H9 (cell line): ENCODE results near the gene TXLNB. TPM values are rescaled to one million over a fixed set of nuclear protein-coding genes. Genes with fewer than 3 reads are reported as not detected.

Experiments used
- DNase-seq: peaks from one replicate; pipeline ENCODE4 v3.0.0-alpha.2; 2017
- H2AFZ ChIP-seq: one replicate; pipeline ENCODE4 v1.6.1; 2013; ENCODE audit warnings: mild to moderate bottlenecking, low read length, control low read depth, moderate library complexity
- H2AK5ac ChIP-seq: 2 replicates; pipeline ENCODE4 v1.6.1; 2013; ENCODE audit warnings: low read length, control low read depth, mixed read lengths; ENCODE audit not compliant: insufficient read length
- H2BK120ac ChIP-seq: one replicate; pipeline ENCODE4 v1.6.1; 2013; ENCODE audit warnings: low read depth, mild to moderate bottlenecking, low read length, control low read depth, inconsistent platforms; ENCODE audit not compliant: poor library complexity, severe bottlenecking
- H2BK12ac ChIP-seq: 2 replicates; pipeline ENCODE4 v1.6.1; 2013; ENCODE audit warnings: low read length, control low read depth, mixed read lengths, low read depth; ENCODE audit not compliant: insufficient read length
- H2BK15ac ChIP-seq: 2 replicates; pipeline ENCODE4 v1.6.1; 2013; ENCODE audit warnings: low read depth, low read length, control low read depth
- H2BK20ac ChIP-seq: one replicate; pipeline ENCODE4 v1.6.1; 2013; ENCODE audit warnings: low read depth, mild to moderate bottlenecking, low read length, control low read depth, inconsistent platforms; ENCODE audit not compliant: poor library complexity, severe bottlenecking
- H2BK5ac ChIP-seq: 2 replicates; pipeline ENCODE4 v1.6.1; 2013; ENCODE audit warnings: low read length, control low read depth, mixed read lengths; ENCODE audit not compliant: insufficient read length
- H3K14ac ChIP-seq: 2 replicates; pipeline ENCODE4 v1.6.1; 2013; ENCODE audit warnings: low read length, control low read depth; ENCODE audit not compliant: insufficient read depth
- H3K18ac ChIP-seq: 2 replicates; pipeline ENCODE4 v1.6.1; 2013; ENCODE audit warnings: low read depth, mild to moderate bottlenecking, mixed read lengths, low read length, control low read depth; ENCODE audit not compliant: insufficient read length
- H3K23ac ChIP-seq: 2 replicates; pipeline ENCODE4 v1.6.1; 2013; ENCODE audit warnings: low read length, control low read depth, mixed read lengths, low read depth; ENCODE audit not compliant: insufficient read length
- H3K23me2 ChIP-seq: 2 replicates; pipeline ENCODE4 v1.6.1; 2013; ENCODE audit warnings: low read depth, mild to moderate bottlenecking, mixed read lengths, low read length, control low read depth; ENCODE audit not compliant: insufficient read length, poor library complexity, severe bottlenecking
- H3K27ac ChIP-seq: 2 replicates; pipeline ENCODE4 v1.5.1; 2013; ENCODE audit warnings: low read length, control low read depth, mixed read lengths, low read depth; ENCODE audit not compliant: insufficient read length
- H3K27me3 ChIP-seq: 2 replicates; pipeline ENCODE4 v1.6.1; 2013; ENCODE audit warnings: low read length, control low read depth, inconsistent platforms; ENCODE audit not compliant: insufficient read depth
- H3K4ac ChIP-seq: 2 replicates; pipeline ENCODE4 v1.6.1; 2013; ENCODE audit warnings: low read depth, mild to moderate bottlenecking, control low read depth, inconsistent platforms, low read length, moderate library complexity
- H3K4me1 ChIP-seq: 2 replicates; pipeline ENCODE4 v1.6.1; 2013; ENCODE audit warnings: low read length, control low read depth, inconsistent platforms; ENCODE audit not compliant: insufficient read depth
- H3K4me2 ChIP-seq: 2 replicates; pipeline ENCODE4 v1.6.1; 2013; ENCODE audit warnings: low read length, control low read depth, mixed read lengths; ENCODE audit not compliant: insufficient read length, insufficient read depth
- H3K56ac ChIP-seq: 2 replicates; pipeline ENCODE4 v1.6.1; 2013; ENCODE audit warnings: low read depth, mild to moderate bottlenecking, mixed read lengths, low read length, control low read depth; ENCODE audit not compliant: insufficient read length
- H3K79me1 ChIP-seq: 2 replicates; pipeline ENCODE4 v1.6.1; 2013; ENCODE audit warnings: low read depth, mild to moderate bottlenecking, moderate library complexity, low read length, control low read depth, inconsistent platforms; ENCODE audit not compliant: insufficient read depth, poor library complexity, severe bottlenecking
- H3K79me2 ChIP-seq: 2 replicates; pipeline ENCODE4 v1.6.1; 2013; ENCODE audit warnings: low read length, control low read depth, inconsistent platforms; ENCODE audit not compliant: insufficient read depth
- H3K9ac ChIP-seq: 2 replicates; pipeline ENCODE4 v1.6.1; 2013; ENCODE audit warnings: low read length, control low read depth, mixed read lengths; ENCODE audit not compliant: insufficient read length; ENCODE audit errors: extremely low read depth
- H3K9me3 ChIP-seq: one replicate; pipeline ENCODE4 v1.6.1; 2013; ENCODE audit warnings: low read depth, low read length, inconsistent platforms; ENCODE audit not compliant: control insufficient read depth
- H3T11ph ChIP-seq: one replicate; pipeline ENCODE4 v1.6.1; 2013; ENCODE audit warnings: mild to moderate bottlenecking, low read length, control low read depth, inconsistent platforms
- H4K20me1 ChIP-seq: one replicate; pipeline ENCODE4 v1.6.1; 2013; ENCODE audit not compliant: control insufficient read depth, insufficient read length, insufficient read depth
- H4K5ac ChIP-seq: 2 replicates; pipeline ENCODE4 v1.6.1; 2013; ENCODE audit warnings: low read depth, mild to moderate bottlenecking, mixed read lengths, low read length, control low read depth; ENCODE audit not compliant: insufficient read length
- H4K8ac ChIP-seq: replicated peaks from 2 replicates; pipeline ENCODE4 v1.6.1; 2013; ENCODE audit warnings: low read length, control low read depth, mixed read lengths, low read depth; ENCODE audit not compliant: insufficient read length
- H4K91ac ChIP-seq: 2 replicates; pipeline ENCODE4 v1.6.1; 2013; ENCODE audit warnings: low read depth, mild to moderate bottlenecking, moderate library complexity, mixed read lengths, low read length, control low read depth; ENCODE audit not compliant: insufficient read length
- H3K27ac Mint-ChIP-seq, 3 experiments: 2 replicates in 2 of 3; 3 replicates in 1 of 3; pipeline ENCODE4 v1.8.0; 2020 to 2021; ENCODE audit warnings: mixed read lengths in 3 of 3, mild to moderate bottlenecking in 1 of 3, moderate library complexity in 1 of 3
- H3K27me3 Mint-ChIP-seq: 2 replicates; pipeline ENCODE4 v1.8.0; 2021; ENCODE audit warnings: low read depth, mild to moderate bottlenecking, moderate library complexity, mixed read lengths
- H3K36me3 Mint-ChIP-seq, 3 experiments: 2 replicates in 2 of 3; 3 replicates in 1 of 3; pipeline ENCODE4 v1.8.0; 2020 to 2021; ENCODE audit warnings: low read depth in 3 of 3, mixed read lengths in 3 of 3; ENCODE audit not compliant: insufficient read depth in 1 of 3
- H3K4me1 Mint-ChIP-seq, 2 experiments: 2 replicates each; pipeline ENCODE4 v1.8.0; 2020; ENCODE audit warnings: mixed read lengths in 2 of 2
- H3K4me3 Mint-ChIP-seq, 2 experiments: 2 replicates in 1 of 2; 3 replicates in 1 of 2; pipeline ENCODE4 v1.8.0; 2020 to 2021; ENCODE audit warnings: mild to moderate bottlenecking in 2 of 2, mixed read lengths in 2 of 2, moderate library complexity in 1 of 2
- H3K9me3 Mint-ChIP-seq, 2 experiments: 2 replicates in 1 of 2; 3 replicates in 1 of 2; pipeline ENCODE4 v1.8.0; 2020; ENCODE audit warnings: mild to moderate bottlenecking in 2 of 2, mixed read lengths in 2 of 2, moderate library complexity in 1 of 2
- WGBS: extraction: QIAGEN DNeasy Blood & Tissue Kit; methylation state at CpG from one replicate; pipeline ENCODE4 v1.1.7; 2013; ENCODE audit warnings: missing lambda C conversion rate, low lambda C conversion rate, mixed read lengths; ENCODE audit not compliant: insufficient read length; ENCODE audit errors: extremely low coverage; 5-methylcytosine and 5-hydroxymethylcytosine counted together
- total RNA-seq: library from RNA; stranded (reverse); gene quantifications from 2 replicates; pipeline ENCODE4 v1.2.1, GENCODE V29; 2021
- TF ChIP-seq, protein P1 (sequence below): fragments of 200-600 bp; sonication (generic); conservative IDR thresholded peaks from 3 replicates; pipeline ENCODE4 v1.8.0; 2021; ENCODE audit warnings: antibody characterized with exemption, mild to moderate bottlenecking

The TXLNB gene
- total RNA-seq, 1 experiment from 2014 or later, result 0.04 TPM

DNA sequence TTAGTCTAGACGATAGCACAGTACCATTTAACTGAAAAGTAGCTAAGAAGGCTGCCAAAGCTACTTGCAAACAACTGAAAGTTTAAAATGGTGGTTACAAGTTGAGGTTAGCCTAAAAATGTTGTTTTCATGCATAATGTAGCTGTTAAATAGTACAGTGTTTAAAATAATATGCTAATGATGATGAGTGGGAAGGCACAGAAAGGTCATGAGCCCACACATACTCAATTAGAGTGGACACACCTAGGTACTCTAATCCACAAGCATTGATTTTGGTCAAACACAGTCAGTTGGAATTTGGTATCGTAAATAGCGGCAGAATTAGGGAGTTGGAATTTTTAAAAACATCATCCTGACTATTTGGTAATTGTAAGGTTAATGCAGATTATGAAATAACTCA, 7.0 kb downstream of the TXLNB start:
- H3K18ac ChIP-seq, result no peak overlapping the region
- H3K36me3 Mint-ChIP-seq, result no peaks in the 10 kb centered on the region
- no peak overlapping the region for H4K5ac ChIP-seq
- no peak overlapping the region for H3T11ph ChIP-seq
- H3K56ac ChIP-seq, result no peak overlapping the region
- H3K4me1 Mint-ChIP-seq, result peaks cover 2 to 4% of the 10 kb centered on the region in 2 experiments; a peak in 1 of 4 replicates
- DNase-seq, result no peak
- no peaks in the 10 kb centered on the region for H4K20me1 ChIP-seq
- H2BK5ac ChIP-seq, result no peak overlapping the region
- H2BK20ac ChIP-seq, result no peak overlapping the region
- H2AFZ ChIP-seq, result no peak overlapping the region
- H2AK5ac ChIP-seq, result no peak overlapping the region
- no peak overlapping the region for H2BK12ac ChIP-seq
- no peaks in the 10 kb centered on the region for H3K4me1 ChIP-seq
- TF ChIP-seq, protein P1, sequence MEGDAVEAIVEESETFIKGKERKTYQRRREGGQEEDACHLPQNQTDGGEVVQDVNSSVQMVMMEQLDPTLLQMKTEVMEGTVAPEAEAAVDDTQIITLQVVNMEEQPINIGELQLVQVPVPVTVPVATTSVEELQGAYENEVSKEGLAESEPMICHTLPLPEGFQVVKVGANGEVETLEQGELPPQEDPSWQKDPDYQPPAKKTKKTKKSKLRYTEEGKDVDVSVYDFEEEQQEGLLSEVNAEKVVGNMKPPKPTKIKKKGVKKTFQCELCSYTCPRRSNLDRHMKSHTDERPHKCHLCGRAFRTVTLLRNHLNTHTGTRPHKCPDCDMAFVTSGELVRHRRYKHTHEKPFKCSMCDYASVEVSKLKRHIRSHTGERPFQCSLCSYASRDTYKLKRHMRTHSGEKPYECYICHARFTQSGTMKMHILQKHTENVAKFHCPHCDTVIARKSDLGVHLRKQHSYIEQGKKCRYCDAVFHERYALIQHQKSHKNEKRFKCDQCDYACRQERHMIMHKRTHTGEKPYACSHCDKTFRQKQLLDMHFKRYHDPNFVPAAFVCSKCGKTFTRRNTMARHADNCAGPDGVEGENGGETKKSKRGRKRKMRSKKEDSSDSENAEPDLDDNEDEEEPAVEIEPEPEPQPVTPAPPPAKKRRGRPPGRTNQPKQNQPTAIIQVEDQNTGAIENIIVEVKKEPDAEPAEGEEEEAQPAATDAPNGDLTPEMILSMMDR, result no peak
- H2BK15ac ChIP-seq, result no peak overlapping the region
- H3K23me2 ChIP-seq, result no peaks in the 10 kb centered on the region
- H3K79me1 ChIP-seq, result no peaks in the 10 kb centered on the region
- no peak overlapping the region for H3K4me3 Mint-ChIP-seq
- no peak overlapping the region for H4K91ac ChIP-seq
- no peaks in the 10 kb centered on the region for H3K79me2 ChIP-seq
- H3K27me3 ChIP-seq, result no peaks in the 10 kb centered on the region
- H3K27me3 Mint-ChIP-seq, result no peaks in the 10 kb centered on the region
- H3K23ac ChIP-seq, result no peak overlapping the region
- no peaks in the 10 kb centered on the region for H3K9me3 Mint-ChIP-seq
- no peak overlapping the region for H3K4me2 ChIP-seq
- no peak overlapping the region for H3K4ac ChIP-seq
- H3K14ac ChIP-seq, result no peak overlapping the region
- no peak overlapping the region for H3K27ac ChIP-seq
- no peaks in the 10 kb centered on the region for H3K9me3 ChIP-seq
- no peak overlapping the region for H2BK120ac ChIP-seq
- no peak overlapping the region for H3K27ac Mint-ChIP-seq
- H4K8ac ChIP-seq, result no peak overlapping the region
- no peak overlapping the region for H3K9ac ChIP-seq
- no CpG with 5 or more reads among the region's 3 CpGs for WGBS
